H9 (cell line): ENCODE results near the gene HNF4A. TPM values are rescaled to one million over a fixed set of nuclear protein-coding genes. Genes with fewer than 3 reads are reported as not detected.

Source experiments
- DNase-seq: peaks from one replicate; pipeline ENCODE4 v3.0.0-alpha.2; 2017
- H2AFZ ChIP-seq: one replicate; pipeline ENCODE4 v1.6.1; 2013; ENCODE audit warnings: mild to moderate bottlenecking, low read length, control low read depth, moderate library complexity
- H2AK5ac ChIP-seq: 2 replicates; pipeline ENCODE4 v1.6.1; 2013; ENCODE audit warnings: low read length, control low read depth, mixed read lengths; ENCODE audit not compliant: insufficient read length
- H2BK120ac ChIP-seq: one replicate; pipeline ENCODE4 v1.6.1; 2013; ENCODE audit warnings: low read depth, mild to moderate bottlenecking, low read length, control low read depth, inconsistent platforms; ENCODE audit not compliant: poor library complexity, severe bottlenecking
- H2BK12ac ChIP-seq: 2 replicates; pipeline ENCODE4 v1.6.1; 2013; ENCODE audit warnings: low read length, control low read depth, mixed read lengths, low read depth; ENCODE audit not compliant: insufficient read length
- H2BK15ac ChIP-seq: 2 replicates; pipeline ENCODE4 v1.6.1; 2013; ENCODE audit warnings: low read depth, low read length, control low read depth
- H2BK20ac ChIP-seq: one replicate; pipeline ENCODE4 v1.6.1; 2013; ENCODE audit warnings: low read depth, mild to moderate bottlenecking, low read length, control low read depth, inconsistent platforms; ENCODE audit not compliant: poor library complexity, severe bottlenecking
- H2BK5ac ChIP-seq: 2 replicates; pipeline ENCODE4 v1.6.1; 2013; ENCODE audit warnings: low read length, control low read depth, mixed read lengths; ENCODE audit not compliant: insufficient read length
- H3K14ac ChIP-seq: 2 replicates; pipeline ENCODE4 v1.6.1; 2013; ENCODE audit warnings: low read length, control low read depth; ENCODE audit not compliant: insufficient read depth
- H3K18ac ChIP-seq: 2 replicates; pipeline ENCODE4 v1.6.1; 2013; ENCODE audit warnings: low read depth, mild to moderate bottlenecking, mixed read lengths, low read length, control low read depth; ENCODE audit not compliant: insufficient read length
- H3K23ac ChIP-seq: 2 replicates; pipeline ENCODE4 v1.6.1; 2013; ENCODE audit warnings: low read length, control low read depth, mixed read lengths, low read depth; ENCODE audit not compliant: insufficient read length
- H3K23me2 ChIP-seq: 2 replicates; pipeline ENCODE4 v1.6.1; 2013; ENCODE audit warnings: low read depth, mild to moderate bottlenecking, mixed read lengths, low read length, control low read depth; ENCODE audit not compliant: insufficient read length, poor library complexity, severe bottlenecking
- H3K27ac ChIP-seq: 2 replicates; pipeline ENCODE4 v1.5.1; 2013; ENCODE audit warnings: low read length, control low read depth, mixed read lengths, low read depth; ENCODE audit not compliant: insufficient read length
- H3K27me3 ChIP-seq: 2 replicates; pipeline ENCODE4 v1.6.1; 2013; ENCODE audit warnings: low read length, control low read depth, inconsistent platforms; ENCODE audit not compliant: insufficient read depth
- H3K4ac ChIP-seq: 2 replicates; pipeline ENCODE4 v1.6.1; 2013; ENCODE audit warnings: low read depth, mild to moderate bottlenecking, control low read depth, inconsistent platforms, low read length, moderate library complexity
- H3K4me1 ChIP-seq: 2 replicates; pipeline ENCODE4 v1.6.1; 2013; ENCODE audit warnings: low read length, control low read depth, inconsistent platforms; ENCODE audit not compliant: insufficient read depth
- H3K4me2 ChIP-seq: 2 replicates; pipeline ENCODE4 v1.6.1; 2013; ENCODE audit warnings: low read length, control low read depth, mixed read lengths; ENCODE audit not compliant: insufficient read length, insufficient read depth
- H3K56ac ChIP-seq: 2 replicates; pipeline ENCODE4 v1.6.1; 2013; ENCODE audit warnings: low read depth, mild to moderate bottlenecking, mixed read lengths, low read length, control low read depth; ENCODE audit not compliant: insufficient read length
- H3K79me1 ChIP-seq: 2 replicates; pipeline ENCODE4 v1.6.1; 2013; ENCODE audit warnings: low read depth, mild to moderate bottlenecking, moderate library complexity, low read length, control low read depth, inconsistent platforms; ENCODE audit not compliant: insufficient read depth, poor library complexity, severe bottlenecking
- H3K79me2 ChIP-seq: 2 replicates; pipeline ENCODE4 v1.6.1; 2013; ENCODE audit warnings: low read length, control low read depth, inconsistent platforms; ENCODE audit not compliant: insufficient read depth
- H3K9ac ChIP-seq: 2 replicates; pipeline ENCODE4 v1.6.1; 2013; ENCODE audit warnings: low read length, control low read depth, mixed read lengths; ENCODE audit not compliant: insufficient read length; ENCODE audit errors: extremely low read depth
- H3K9me3 ChIP-seq: one replicate; pipeline ENCODE4 v1.6.1; 2013; ENCODE audit warnings: low read depth, low read length, inconsistent platforms; ENCODE audit not compliant: control insufficient read depth
- H3T11ph ChIP-seq: one replicate; pipeline ENCODE4 v1.6.1; 2013; ENCODE audit warnings: mild to moderate bottlenecking, low read length, control low read depth, inconsistent platforms
- H4K20me1 ChIP-seq: one replicate; pipeline ENCODE4 v1.6.1; 2013; ENCODE audit not compliant: control insufficient read depth, insufficient read length, insufficient read depth
- H4K5ac ChIP-seq: 2 replicates; pipeline ENCODE4 v1.6.1; 2013; ENCODE audit warnings: low read depth, mild to moderate bottlenecking, mixed read lengths, low read length, control low read depth; ENCODE audit not compliant: insufficient read length
- H4K8ac ChIP-seq: replicated peaks from 2 replicates; pipeline ENCODE4 v1.6.1; 2013; ENCODE audit warnings: low read length, control low read depth, mixed read lengths, low read depth; ENCODE audit not compliant: insufficient read length
- H4K91ac ChIP-seq: 2 replicates; pipeline ENCODE4 v1.6.1; 2013; ENCODE audit warnings: low read depth, mild to moderate bottlenecking, moderate library complexity, mixed read lengths, low read length, control low read depth; ENCODE audit not compliant: insufficient read length
- H3K27ac Mint-ChIP-seq, 3 experiments: 2 replicates in 2 of 3; 3 replicates in 1 of 3; pipeline ENCODE4 v1.8.0; 2020 to 2021; ENCODE audit warnings: mixed read lengths in 3 of 3, mild to moderate bottlenecking in 1 of 3, moderate library complexity in 1 of 3
- H3K27me3 Mint-ChIP-seq: 2 replicates; pipeline ENCODE4 v1.8.0; 2021; ENCODE audit warnings: low read depth, mild to moderate bottlenecking, moderate library complexity, mixed read lengths
- H3K36me3 Mint-ChIP-seq, 3 experiments: 2 replicates in 2 of 3; 3 replicates in 1 of 3; pipeline ENCODE4 v1.8.0; 2020 to 2021; ENCODE audit warnings: low read depth in 3 of 3, mixed read lengths in 3 of 3; ENCODE audit not compliant: insufficient read depth in 1 of 3
- H3K4me1 Mint-ChIP-seq, 2 experiments: 2 replicates each; pipeline ENCODE4 v1.8.0; 2020; ENCODE audit warnings: mixed read lengths in 2 of 2
- H3K4me3 Mint-ChIP-seq, 2 experiments: 2 replicates in 1 of 2; 3 replicates in 1 of 2; pipeline ENCODE4 v1.8.0; 2020 to 2021; ENCODE audit warnings: mild to moderate bottlenecking in 2 of 2, mixed read lengths in 2 of 2, moderate library complexity in 1 of 2
- H3K9me3 Mint-ChIP-seq, 2 experiments: 2 replicates in 1 of 2; 3 replicates in 1 of 2; pipeline ENCODE4 v1.8.0; 2020; ENCODE audit warnings: mild to moderate bottlenecking in 2 of 2, mixed read lengths in 2 of 2, moderate library complexity in 1 of 2
- CTCF ChIP-seq: fragments of 200-600 bp; sonication (generic); conservative IDR thresholded peaks from 3 replicates; pipeline ENCODE4 v1.8.0; 2021; ENCODE audit warnings: antibody characterized with exemption, mild to moderate bottlenecking
- WGBS: extraction: QIAGEN DNeasy Blood & Tissue Kit; methylation state at CpG from one replicate; pipeline ENCODE4 v1.1.7; 2013; ENCODE audit warnings: missing lambda C conversion rate, low lambda C conversion rate, mixed read lengths; ENCODE audit not compliant: insufficient read length; ENCODE audit errors: extremely low coverage; 5-methylcytosine and 5-hydroxymethylcytosine counted together
- total RNA-seq: library from RNA; stranded (reverse); gene quantifications from 2 replicates; pipeline ENCODE4 v1.2.1, GENCODE V29; 2021

Gene HNF4A
- total RNA-seq, 1 experiment from 2014 or later = not detected

- no peak overlapping the region for H2BK5ac ChIP-seq
- no peaks in the 10 kb centered on the region for H3K27me3 ChIP-seq
- Mint-ChIP-seq H3K4me3 (no peak overlapping the region), H3K9me3 (no peaks in the 10 kb centered on the region), H3K4me1 (peaks cover 0 to 9% of the 10 kb centered on the region in 2 experiments; a peak in 2 of 4 replicates), H3K27ac (no peak overlapping the region; a peak in 1 of 7 replicates), H3K27me3 (peaks cover 5% of the 10 kb centered on the region), H3K36me3 (no peaks in the 10 kb centered on the region)
- no peaks in the 10 kb centered on the region for H3K23me2 ChIP-seq
- no peak overlapping the region for H3K23ac ChIP-seq
- TF ChIP-seq CTCF = no peak
- no peak overlapping the region for H2BK12ac ChIP-seq
- no peaks in the 10 kb centered on the region for H3K79me2 ChIP-seq
- H3K9ac ChIP-seq = no peak overlapping the region
- H4K8ac ChIP-seq = no peak overlapping the region
- no peaks in the 10 kb centered on the region for H4K20me1 ChIP-seq
- H3K27ac ChIP-seq = no peak overlapping the region
- no peak overlapping the region for H2BK15ac ChIP-seq
- no CpG with 5 or more reads among the region's 28 CpGs for WGBS
- no peak for DNase-seq
- no peak overlapping the region for H3T11ph ChIP-seq
- H3K4me2 ChIP-seq = no peak overlapping the region
- H4K91ac ChIP-seq = no peak overlapping the region
- no peak overlapping the region for H2AK5ac ChIP-seq
- H3K4me1 ChIP-seq = no peaks in the 10 kb centered on the region
- H4K5ac ChIP-seq = no peak overlapping the region
- no peak overlapping the region for H2BK20ac ChIP-seq
- H3K56ac ChIP-seq = no peak overlapping the region
- no peak overlapping the region for H3K4ac ChIP-seq
- no peak overlapping the region for H2AFZ ChIP-seq
- no peaks in the 10 kb centered on the region for H3K79me1 ChIP-seq
- H3K18ac ChIP-seq = no peak overlapping the region
- H3K14ac ChIP-seq = no peak overlapping the region
- no peaks in the 10 kb centered on the region for H3K9me3 ChIP-seq
- H2BK120ac ChIP-seq = no peak overlapping the region
Measured at GRCh38 chr20:44411020-44411756, 55.7 kb downstream of the HNF4A start.
